ENCODE data around the gene TSSK2. TPM values are rescaled to one million over a fixed set of nuclear protein-coding genes. Genes with fewer than 3 reads are reported as not detected.

TSSK2 gene
- total and polyA plus RNA-seq, 2 donors (not counting 3 experiments of a cell fraction or from before 2014, with no cell fraction given): not detected

DNA sequence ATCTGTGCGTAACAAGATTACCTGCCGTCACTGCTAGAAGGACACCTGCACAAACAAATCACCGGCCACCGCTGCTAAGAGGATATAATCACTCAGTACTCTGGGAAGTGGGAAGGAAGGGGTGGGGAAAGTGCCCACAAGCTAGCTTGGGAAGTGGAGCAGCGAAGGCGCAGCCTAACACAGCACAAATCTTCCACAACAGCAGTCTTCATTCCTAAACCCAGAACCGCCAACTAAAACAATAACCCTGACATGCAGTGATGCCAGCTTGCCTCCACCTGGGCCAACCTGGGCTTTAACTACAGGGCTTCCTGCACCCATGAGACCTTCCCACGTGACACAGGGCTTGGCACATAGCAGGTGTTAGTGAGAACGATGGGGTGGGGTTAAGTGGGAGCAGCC is 14.0 kb upstream of the TSSK2 start:
- H3K4me2 ChIP-seq (ENCODE audit: insufficient read depth, low read length): no peak overlapping the region
- dilution Hi-C loops (cut with MboI; ENCODE audit: extremely low pct_ligation_motif_present, low sequenced_read_pairs) (no loop called here), intact Hi-C loops (cut with micrococcal nuclease) (no loop called here)
- no peaks in the 10 kb centered on the region for H3K9me1 ChIP-seq (replicated peaks; ENCODE audit: control insufficient read depth, extremely low read depth, insufficient read depth, low read length)
- H3K27me3 ChIP-seq (ENCODE audit: control insufficient read depth in 2 of 2, insufficient read depth in 2 of 2, low read length in 2 of 2): no peaks in the 10 kb centered on the region
- H3K27ac ChIP-seq (ENCODE audit: insufficient read depth, low read depth, low read length): no peak overlapping the region
- BruUV-seq (replicated peaks): no TSS peak
- H3K36me3 ChIP-seq (ENCODE audit: control insufficient read depth in 2 of 2, extremely low read depth in 1 of 2, insufficient read depth in 2 of 2, low read length in 2 of 2): peaks cover 0 to 2% of the 10 kb centered on the region in 2 experiments
- H3K9me3 ChIP-seq (replicated peaks; ENCODE audit: control insufficient read depth, insufficient read depth, low read length): no peaks in the 10 kb centered on the region
- CTCF ChIA-PET: interaction anchor here (1.0 kb wide), 1 partner anchor 82 kb away, joined by 3 read pairs; no protein-coding TSS in a partner anchor
- H4K20me1 ChIP-seq (replicated peaks; ENCODE audit: control insufficient read depth, extremely low read depth, insufficient read depth, low read length): peaks cover 7% of the 10 kb centered on the region
- FAIRE-seq (no peak), DNase-seq (ENCODE audit: low read depth, low spot score) (no peak)
- TF ChIP-seq GATA2 (IDR thresholded peaks at IDR 0.05; ENCODE audit: insufficient read depth, insufficient read length, low read depth, low read length) (no peak), EZH2 (IDR thresholded peaks at IDR 0.05; ENCODE audit: borderline replicate concordance, low read depth, low read length, severe bottlenecking) (no peak), MYC (IDR thresholded peaks at IDR 0.05; ENCODE audit: low read depth, low read length) (no peak), POLR2A (IDR thresholded peaks at IDR 0.05; ENCODE audit: low read depth, low read length) (no peak), MAX (IDR thresholded peaks at IDR 0.05; ENCODE audit: insufficient read depth, insufficient read length) (no peak), POLR2AphosphoS5 (IDR thresholded peaks at IDR 0.05; ENCODE audit: insufficient read depth, low read depth, low read length) (no peak), JUN (IDR thresholded peaks at IDR 0.05; ENCODE audit: borderline replicate concordance, insufficient read depth, insufficient read length, low read depth) (no peak), FOS (IDR thresholded peaks at IDR 0.05; ENCODE audit: borderline replicate concordance, insufficient read depth, low read length) (no peak)
- TF ChIP-seq, protein P1, sequence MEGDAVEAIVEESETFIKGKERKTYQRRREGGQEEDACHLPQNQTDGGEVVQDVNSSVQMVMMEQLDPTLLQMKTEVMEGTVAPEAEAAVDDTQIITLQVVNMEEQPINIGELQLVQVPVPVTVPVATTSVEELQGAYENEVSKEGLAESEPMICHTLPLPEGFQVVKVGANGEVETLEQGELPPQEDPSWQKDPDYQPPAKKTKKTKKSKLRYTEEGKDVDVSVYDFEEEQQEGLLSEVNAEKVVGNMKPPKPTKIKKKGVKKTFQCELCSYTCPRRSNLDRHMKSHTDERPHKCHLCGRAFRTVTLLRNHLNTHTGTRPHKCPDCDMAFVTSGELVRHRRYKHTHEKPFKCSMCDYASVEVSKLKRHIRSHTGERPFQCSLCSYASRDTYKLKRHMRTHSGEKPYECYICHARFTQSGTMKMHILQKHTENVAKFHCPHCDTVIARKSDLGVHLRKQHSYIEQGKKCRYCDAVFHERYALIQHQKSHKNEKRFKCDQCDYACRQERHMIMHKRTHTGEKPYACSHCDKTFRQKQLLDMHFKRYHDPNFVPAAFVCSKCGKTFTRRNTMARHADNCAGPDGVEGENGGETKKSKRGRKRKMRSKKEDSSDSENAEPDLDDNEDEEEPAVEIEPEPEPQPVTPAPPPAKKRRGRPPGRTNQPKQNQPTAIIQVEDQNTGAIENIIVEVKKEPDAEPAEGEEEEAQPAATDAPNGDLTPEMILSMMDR (IDR thresholded peaks at IDR 0.05; ENCODE audit: extremely low read depth in 1 of 2, insufficient read depth in 1 of 2, low read depth in 1 of 2, low read length in 2 of 2): no peak
- H2AFZ ChIP-seq (ENCODE audit: low read depth, low read length): no peak overlapping the region
- H3K79me2 ChIP-seq (ENCODE audit: control insufficient read depth, insufficient read depth, low read length): peaks cover 78% of the 10 kb centered on the region
- no peak overlapping the region for H3K4me3 ChIP-seq (replicated peaks in 1 of 3; ENCODE audit: insufficient read depth in 1 of 3, low read depth in 1 of 3, low read length in 3 of 3)
- POLR2A ChIA-PET: interaction anchor here (0.6 kb wide), 1 partner anchor 41 kb away, joined by 10 read pairs; no protein-coding TSS in a partner anchor
- peaks cover 9% of the 10 kb centered on the region for H3K4me1 ChIP-seq (ENCODE audit: control insufficient read depth, extremely low read depth, insufficient read depth, low read length)
- no peak overlapping the region for H3K9ac ChIP-seq (replicated peaks; ENCODE audit: extremely low read depth, insufficient read depth, low read length)
